Mucosa of stomach (tissue), 1 donor: ENCODE data around the gene POLR2F.
"Not testable (repeated sequence)": the region's sequence is repeated elsewhere in the genome, so short reads cannot be mapped to it uniquely, and the experiment has no call there.

Experiments
- H3K27me3 ChIP-seq: one replicate; pipeline ENCODE4 v1.7.0; 2013; ENCODE audit warnings: mild to moderate bottlenecking, low read length; ENCODE audit not compliant: control insufficient read depth, insufficient read depth
- H3K36me3 ChIP-seq: one replicate; pipeline ENCODE4 v1.7.0; 2013; ENCODE audit warnings: low read length; ENCODE audit not compliant: control insufficient read depth, insufficient read depth
- H3K4me1 ChIP-seq: one replicate; pipeline ENCODE4 v1.7.0; 2013; ENCODE audit warnings: mild to moderate bottlenecking, low read length; ENCODE audit not compliant: control insufficient read depth, insufficient read depth
- H3K4me3 ChIP-seq: one replicate; pipeline ENCODE4 v1.7.0; 2013; ENCODE audit warnings: low read length
- H3K9ac ChIP-seq: one replicate; pipeline ENCODE4 v1.7.0; 2013; ENCODE audit warnings: mild to moderate bottlenecking, low read length, moderate library complexity
- H3K9me3 ChIP-seq: one replicate; pipeline ENCODE4 v1.7.0; 2013; ENCODE audit warnings: mild to moderate bottlenecking, low read length, moderate library complexity; ENCODE audit not compliant: control insufficient read depth
- donor health status: Pancreatic carcinoma.

POLR2F gene

GRCh38 chr22:37967637-37968451, 14.3 kb downstream of the POLR2F start:
- Histone ChIP-seq H3K27me3 (no peaks in the 10 kb centered on the region), H3K9me3 (no peaks in the 10 kb centered on the region), H3K9ac (peak overlapping the region; percentile 7), H3K36me3 (peaks cover 13% of the 10 kb centered on the region), H3K4me1 (peaks cover 3% of the 10 kb centered on the region), H3K4me3 (no peak overlapping the region)

- no peaks in the 10 kb centered on the region for H3K9me3 ChIP-seq
- H3K4me3 ChIP-seq, result no peak overlapping the region
- H3K4me1 ChIP-seq, result peaks cover 3% of the 10 kb centered on the region
- no peak overlapping the region for H3K9ac ChIP-seq
- peaks cover 13% of the 10 kb centered on the region for H3K36me3 ChIP-seq
- no peaks in the 10 kb centered on the region for H3K27me3 ChIP-seq
Observed at GRCh38 chr22:37968452-37969251, 15.2 kb downstream of the POLR2F start.

GRCh38 chr22:37970864-37971263, 17.4 kb downstream of the POLR2F start:
- Histone ChIP-seq H3K27me3 (no peaks in the 10 kb centered on the region), H3K4me3 (no peak overlapping the region), H3K36me3 (peaks cover 13% of the 10 kb centered on the region), H3K9ac (no peak overlapping the region), H3K4me1 (peaks cover 2% of the 10 kb centered on the region), H3K9me3 (no peaks in the 10 kb centered on the region)

GRCh38 chr22:37971475-37972434, 18.3 kb downstream of the POLR2F start:
- Histone ChIP-seq H3K36me3 (peaks cover 13% of the 10 kb centered on the region), H3K9ac (no peak overlapping the region), H3K27me3 (no peaks in the 10 kb centered on the region), H3K4me3 (no peak overlapping the region), H3K4me1 (no peaks in the 10 kb centered on the region), H3K9me3 (no peaks in the 10 kb centered on the region)

- H3K27me3 ChIP-seq, result no peaks in the 10 kb centered on the region
- no peaks in the 10 kb centered on the region for H3K4me1 ChIP-seq
- H3K4me3 ChIP-seq, result no peak overlapping the region
- H3K36me3 ChIP-seq, result peaks cover 5% of the 10 kb centered on the region
- no peak overlapping the region for H3K9ac ChIP-seq
- no peaks in the 10 kb centered on the region for H3K9me3 ChIP-seq
Observed at GRCh38 chr22:37972527-37972926, 19.0 kb downstream of the POLR2F start.

GRCh38 chr22:37973271-37974170, 20.0 kb downstream of the POLR2F start:
- Histone ChIP-seq H3K4me3 (no peak overlapping the region), H3K27me3 (no peaks in the 10 kb centered on the region), H3K9me3 (no peaks in the 10 kb centered on the region), H3K36me3 (no peaks in the 10 kb centered on the region), H3K4me1 (no peaks in the 10 kb centered on the region), H3K9ac (no peak overlapping the region)

- no peaks in the 10 kb centered on the region for H3K36me3 ChIP-seq
Observed at GRCh38 chr22:37975153-37975552, 21.7 kb downstream of the POLR2F start.

GRCh38 chr22:37976022-37976421, 22.5 kb downstream of the POLR2F start:
- H3K4me3 ChIP-seq, H3K27me3 ChIP-seq, H3K36me3 ChIP-seq, H3K9ac ChIP-seq, H3K4me1 ChIP-seq, H3K9me3 ChIP-seq: not testable (repeated sequence)

More at GRCh38 chr22:37975153-37975552, 21.7 kb downstream of the POLR2F start:
- Histone ChIP-seq H3K4me3 (no peak overlapping the region), H3K4me1 (no peaks in the 10 kb centered on the region), H3K27me3 (no peaks in the 10 kb centered on the region), H3K9ac (no peak overlapping the region), H3K9me3 (no peaks in the 10 kb centered on the region)

- no peaks in the 10 kb centered on the region for H3K27me3 ChIP-seq
- H3K9me3 ChIP-seq, result no peaks in the 10 kb centered on the region
- no peaks in the 10 kb centered on the region for H3K36me3 ChIP-seq
- H3K4me3 ChIP-seq, result no peak overlapping the region
- no peak overlapping the region for H3K9ac ChIP-seq
- peaks cover 4% of the 10 kb centered on the region for H3K4me1 ChIP-seq
Observed at GRCh38 chr22:37976547-37976946, 23.0 kb downstream of the POLR2F start.

GRCh38 chr22:37979782-37980181, 26.3 kb downstream of the POLR2F start:
- Histone ChIP-seq H3K4me1 (peaks cover 12% of the 10 kb centered on the region), H3K9ac (no peak overlapping the region), H3K36me3 (no peaks in the 10 kb centered on the region), H3K27me3 (no peaks in the 10 kb centered on the region), H3K9me3 (no peaks in the 10 kb centered on the region), H3K4me3 (no peak overlapping the region)
